NCI-H1105 (cell line): Measurements from ENCODE around the gene ATP8A2.
"Not testable (repeated sequence)": the region's sequence is repeated elsewhere in the genome, so short reads cannot be mapped to it uniquely, and the experiment has no call there.

Experiments
- DNase-seq: peaks from one replicate; lab custom pipeline; 2025; lab: John Stamatoyannopoulos, UW

ATP8A2 gene

DNA sequence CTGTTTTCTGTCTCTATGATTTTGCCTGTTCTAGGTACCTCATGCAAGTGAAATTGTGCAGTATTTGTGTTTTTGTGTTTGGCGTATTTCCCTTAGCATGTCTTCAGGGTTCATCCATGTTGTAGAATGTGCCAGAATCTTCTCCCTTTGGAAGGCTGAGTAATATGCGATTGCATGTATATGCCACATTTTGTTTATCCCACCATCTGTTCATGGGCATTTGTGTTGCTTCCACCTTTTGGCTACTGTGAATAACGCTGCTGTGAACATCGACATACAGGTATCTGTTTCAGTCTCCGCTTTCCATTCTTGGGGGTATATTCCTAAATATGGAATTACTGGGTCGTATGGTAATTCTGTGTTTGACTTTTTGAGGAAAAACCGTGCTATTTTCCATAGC lies 190.0 kb downstream of the ATP8A2 start:
- no peak for DNase-seq

DNA sequence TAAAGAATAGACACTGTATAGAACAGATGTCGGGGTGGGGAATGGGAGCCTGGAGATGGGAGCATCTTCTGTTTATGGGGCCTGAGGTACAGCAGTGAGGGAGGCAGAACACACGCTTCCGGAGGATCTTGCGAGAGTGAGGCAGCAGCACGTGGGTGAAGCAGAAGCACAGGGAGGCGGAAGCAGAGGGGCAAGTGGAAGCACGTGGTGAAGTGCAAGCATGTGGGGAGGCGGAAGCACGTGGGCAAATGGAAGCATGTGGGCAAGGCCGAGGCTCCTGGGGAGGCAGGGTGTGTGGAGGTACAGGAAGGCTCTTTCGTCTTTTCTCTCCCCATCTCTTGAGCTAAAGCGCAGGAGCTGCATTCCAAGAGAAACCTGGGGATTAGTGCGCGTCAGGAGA lies 198.4 kb downstream of the ATP8A2 start:
- DNase-seq, result no peak

DNA sequence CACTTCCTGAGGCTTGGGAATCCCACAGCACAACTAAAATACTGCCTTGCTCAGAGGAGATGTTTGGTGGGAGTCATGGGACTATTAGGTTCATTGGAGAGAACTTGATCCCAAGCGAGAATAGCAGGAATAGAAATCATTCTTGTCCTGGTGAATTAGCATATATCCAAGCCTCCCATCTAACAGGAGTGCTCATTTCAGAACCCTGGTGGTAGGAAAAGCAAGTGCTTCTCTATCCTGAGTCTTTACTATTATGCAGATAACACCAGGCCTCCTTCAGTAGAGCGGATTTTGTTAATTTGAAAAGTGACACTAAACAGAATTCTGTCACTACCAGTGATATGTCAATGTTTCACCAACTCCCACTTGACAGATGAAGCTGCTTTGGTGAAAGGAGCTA lies 199.5 kb downstream of the ATP8A2 start:
- no peak for DNase-seq

DNA sequence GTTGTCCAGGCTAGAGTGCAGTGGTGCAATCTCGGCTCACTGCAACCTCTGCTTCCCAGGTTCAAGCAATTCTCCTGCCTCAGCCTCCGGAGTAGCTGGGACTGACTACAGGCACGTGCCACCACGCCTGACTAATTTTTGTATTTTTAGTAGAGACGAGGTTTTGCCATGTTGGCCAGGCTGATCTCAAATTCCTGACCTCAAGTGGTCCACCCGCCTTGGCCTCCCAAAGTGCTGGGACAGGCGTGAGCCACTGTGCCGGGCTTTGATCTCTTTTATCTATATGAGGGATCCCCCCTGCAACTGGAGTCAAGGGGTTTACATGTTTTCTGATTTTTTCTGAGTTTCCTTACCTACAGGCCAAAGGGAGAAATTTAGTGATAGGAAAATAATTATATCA lies 200.4 kb downstream of the ATP8A2 start:
- not testable (repeated sequence) for DNase-seq

DNA sequence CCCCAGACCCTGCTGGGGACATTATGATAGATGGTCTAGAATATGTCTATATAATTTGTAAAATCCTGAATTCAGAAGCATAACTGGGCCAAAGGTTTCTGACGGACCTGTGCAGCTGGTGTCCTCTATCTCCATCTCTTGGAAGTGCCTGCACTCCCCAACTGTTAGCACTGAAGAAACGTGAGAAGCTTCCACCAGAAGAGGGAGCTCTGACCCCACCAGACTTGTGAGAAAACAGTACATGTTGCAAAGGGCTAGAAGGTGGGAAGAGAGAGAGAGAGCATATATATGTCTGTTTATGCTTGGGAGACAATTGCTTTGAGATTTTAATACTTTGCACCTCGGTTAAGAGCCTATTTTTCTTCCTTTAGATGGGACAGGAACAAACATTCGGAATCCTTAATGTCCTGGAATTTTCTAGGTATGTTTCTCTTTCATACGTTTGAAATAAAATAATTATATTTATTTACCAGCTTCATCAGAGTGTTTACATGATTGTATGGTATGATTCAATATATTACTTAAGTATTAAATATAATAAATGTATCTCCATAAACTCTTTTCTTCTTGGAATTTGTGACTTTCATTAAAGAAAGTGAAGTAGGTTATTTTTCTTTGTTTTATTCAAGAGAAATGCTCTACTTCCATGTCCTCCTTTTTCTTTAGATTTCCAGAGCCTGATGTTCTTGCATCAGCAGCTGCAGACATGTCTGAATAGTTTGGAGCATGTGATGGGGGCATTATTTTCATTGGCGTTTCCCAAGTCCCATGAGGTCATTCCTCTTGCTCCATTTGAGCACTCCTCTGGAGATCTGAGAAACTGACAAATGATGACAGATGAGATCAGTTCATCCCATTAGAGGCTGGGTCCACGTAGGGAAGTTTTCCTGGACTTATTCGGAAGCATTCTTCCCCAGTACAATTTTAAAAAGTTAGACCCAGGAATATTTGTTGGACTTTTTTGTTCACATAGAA lies 202.9 kb downstream of the ATP8A2 start:
- DNase-seq, result peak; percentile 59

DNA sequence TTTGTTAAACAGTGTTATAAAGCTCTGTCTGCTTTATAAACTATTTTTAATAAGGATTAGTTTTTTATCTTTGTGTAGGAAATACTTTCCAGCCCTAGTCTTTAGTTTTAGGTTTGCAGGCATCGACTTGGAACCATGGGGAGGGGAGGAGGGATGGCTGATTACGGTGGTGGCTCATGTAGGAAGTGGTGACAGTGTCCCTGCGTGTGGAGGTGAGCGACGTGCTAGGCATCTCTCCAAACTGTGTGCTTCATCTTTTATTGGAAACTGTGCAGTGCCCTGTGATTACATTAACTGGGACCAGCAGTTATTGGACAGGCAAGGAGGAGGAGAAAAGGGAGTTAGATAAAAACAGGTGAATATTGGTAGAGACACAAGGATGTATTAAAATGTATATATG lies 203.8 kb downstream of the ATP8A2 start:
- no peak for DNase-seq

DNA sequence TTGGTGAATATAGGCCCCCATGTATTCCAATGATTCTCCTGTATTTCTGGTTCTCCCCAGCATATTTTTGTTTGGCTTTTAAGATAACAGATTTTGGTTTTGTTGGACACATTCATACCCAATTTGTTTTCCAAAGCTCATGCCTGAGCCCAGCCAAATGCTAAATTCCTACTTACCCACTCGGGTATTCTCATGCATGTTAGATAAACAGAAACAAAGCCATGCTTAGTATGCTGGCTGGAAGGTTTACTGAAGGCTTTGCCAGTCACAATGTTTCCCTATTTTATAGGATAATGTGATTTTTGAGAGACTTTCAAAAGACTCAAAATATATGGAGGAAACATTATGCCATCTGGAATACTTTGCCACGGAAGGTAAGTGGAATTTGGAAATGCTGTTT lies 206.8 kb downstream of the ATP8A2 start:
- no peak for DNase-seq

DNA sequence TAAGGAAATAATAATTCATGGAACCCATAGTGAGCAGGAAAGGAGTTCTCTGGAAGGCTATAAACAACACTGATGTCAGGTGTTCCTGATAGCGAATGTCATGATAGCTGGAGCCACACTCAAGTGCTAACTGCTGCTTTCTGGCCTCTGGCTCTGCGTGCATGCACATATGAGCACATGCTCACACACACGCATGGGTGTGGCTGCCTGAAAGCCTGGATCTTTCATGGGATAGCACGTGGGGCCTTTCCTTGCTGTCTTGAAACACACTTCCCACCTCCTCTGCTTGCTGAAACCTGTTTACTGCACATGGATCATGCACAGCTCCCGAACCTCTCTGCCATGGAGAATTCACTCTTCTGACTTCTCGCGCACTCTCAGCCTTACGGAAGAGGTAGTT lies 207.4 kb downstream of the ATP8A2 start:
- no peak for DNase-seq

DNA sequence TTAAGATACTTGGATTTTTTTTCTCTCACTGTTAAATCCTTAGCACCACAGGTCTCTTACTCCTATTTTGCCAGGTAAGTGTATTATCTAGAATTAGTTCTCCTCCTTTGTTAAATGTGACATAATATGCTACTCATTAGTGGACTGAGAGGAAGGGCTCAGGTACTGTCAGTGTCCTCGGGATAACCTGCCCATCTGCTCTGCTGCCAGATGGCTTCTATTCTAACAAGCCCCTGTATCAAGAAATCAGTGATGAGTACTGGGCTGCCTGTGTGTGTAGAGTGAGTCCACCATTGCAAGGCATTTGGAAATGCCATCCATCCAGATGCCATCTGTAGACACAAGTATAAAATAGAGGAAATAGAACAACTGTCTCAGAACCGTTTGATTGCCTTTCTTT lies 209.6 kb downstream of the ATP8A2 start:
- DNase-seq, result no peak

DNA sequence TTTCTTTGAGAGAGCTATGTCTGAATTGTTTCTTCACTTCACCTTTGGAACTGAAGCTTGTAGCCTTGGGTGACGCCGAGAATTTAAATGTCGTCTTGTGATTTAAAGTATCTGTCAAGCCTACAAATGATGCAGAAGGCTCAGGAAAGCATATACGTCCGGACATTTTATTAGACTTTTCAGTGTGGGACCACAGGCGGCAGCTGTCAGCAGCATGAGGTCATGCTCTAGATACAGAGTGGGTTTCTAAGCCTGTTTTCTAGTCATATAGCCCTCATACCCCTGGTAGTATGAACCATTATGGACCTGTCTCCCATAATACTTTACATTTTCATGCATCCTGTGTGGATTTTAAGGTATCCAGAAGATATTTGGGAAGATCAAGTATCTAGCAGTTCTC lies 212.3 kb downstream of the ATP8A2 start:
- DNase-seq, result no peak

DNA sequence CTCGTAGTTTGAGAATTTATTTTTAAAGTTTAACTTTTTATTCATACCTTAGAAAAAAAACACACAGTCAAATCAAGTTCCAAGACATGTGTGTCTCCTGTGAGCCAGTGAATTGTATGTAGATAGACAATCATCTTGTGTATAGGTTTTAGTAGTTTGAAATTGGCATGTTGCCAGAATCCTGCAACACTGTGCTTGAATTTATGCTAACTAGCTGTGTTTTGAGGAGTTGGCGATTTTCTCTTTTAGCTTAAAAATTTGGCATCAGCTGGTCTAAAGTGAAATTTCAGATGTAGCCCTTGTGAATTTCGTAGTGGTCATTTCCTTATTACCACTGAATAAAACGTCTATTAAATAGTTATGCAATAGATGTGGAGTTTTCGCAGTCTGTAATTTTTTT lies 213.2 kb downstream of the ATP8A2 start:
- peak; percentile 29 for DNase-seq

DNA sequence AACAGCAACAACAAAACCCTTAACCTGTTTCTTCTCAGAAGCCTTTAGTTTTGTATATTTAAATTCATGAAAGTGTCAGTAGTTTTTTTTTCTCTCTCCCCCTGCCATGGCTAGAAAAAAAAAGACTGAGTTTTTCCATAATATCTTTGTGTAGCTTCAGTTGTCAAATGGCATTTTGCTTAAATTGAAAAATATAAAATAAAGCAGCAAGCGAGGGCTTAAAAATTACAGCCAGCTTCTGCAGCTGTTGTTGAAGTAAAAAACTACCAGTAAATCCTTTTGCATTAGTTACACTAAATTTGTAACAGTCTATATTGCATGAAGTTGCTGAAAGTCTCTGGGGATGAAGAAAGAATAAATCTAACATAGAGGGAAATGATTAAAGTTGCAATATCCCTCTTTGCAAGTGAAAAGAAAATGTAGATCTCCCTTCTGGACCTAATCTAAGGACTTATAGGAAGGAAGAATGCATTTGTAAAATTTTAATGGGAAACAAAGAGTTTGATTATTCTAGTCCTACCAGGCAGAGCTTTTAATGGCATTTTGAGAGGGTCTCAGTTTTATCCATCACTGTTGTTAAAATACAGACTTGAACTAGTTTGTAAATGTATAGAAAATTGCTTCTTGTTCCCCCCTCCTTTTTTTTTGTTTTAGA lies 215.7 kb downstream of the ATP8A2 start:
- DNase-seq, result no peak

DNA sequence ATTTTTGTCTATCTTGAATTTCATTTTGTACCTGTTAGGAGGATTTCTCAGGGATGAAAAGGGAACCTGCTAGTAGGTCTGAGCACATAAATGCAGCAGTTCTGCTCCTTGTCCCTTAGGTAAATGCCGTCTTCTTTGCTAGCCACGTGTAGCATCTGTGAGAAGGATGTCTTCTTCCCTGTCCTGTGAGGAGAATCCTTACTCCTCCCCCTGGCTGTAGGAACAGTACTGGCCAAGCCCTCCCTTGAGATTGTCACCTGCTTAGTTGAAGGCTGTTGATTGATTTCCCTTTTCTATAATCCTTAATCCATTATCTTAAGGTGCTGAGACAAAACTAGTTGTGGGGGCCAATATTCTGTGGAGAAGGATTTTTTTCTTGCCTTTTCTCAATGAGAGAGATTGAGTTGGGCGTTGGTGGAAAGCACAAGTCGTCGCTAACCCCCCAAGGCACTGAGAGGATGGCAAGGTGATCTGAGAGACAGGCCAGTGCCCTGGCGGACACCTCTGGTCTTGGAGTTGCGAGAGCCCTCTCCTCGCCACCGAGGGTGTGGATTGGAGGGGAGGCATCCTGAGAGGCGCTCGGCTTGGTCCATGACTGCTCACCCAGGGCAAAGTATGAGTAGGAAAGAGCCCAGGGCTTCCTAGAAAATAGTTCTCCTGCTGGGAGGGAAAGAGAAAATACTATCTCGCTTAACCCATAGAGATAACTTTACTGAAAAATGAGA lies 216.7 kb downstream of the ATP8A2 start:
- no peak for DNase-seq

DNA sequence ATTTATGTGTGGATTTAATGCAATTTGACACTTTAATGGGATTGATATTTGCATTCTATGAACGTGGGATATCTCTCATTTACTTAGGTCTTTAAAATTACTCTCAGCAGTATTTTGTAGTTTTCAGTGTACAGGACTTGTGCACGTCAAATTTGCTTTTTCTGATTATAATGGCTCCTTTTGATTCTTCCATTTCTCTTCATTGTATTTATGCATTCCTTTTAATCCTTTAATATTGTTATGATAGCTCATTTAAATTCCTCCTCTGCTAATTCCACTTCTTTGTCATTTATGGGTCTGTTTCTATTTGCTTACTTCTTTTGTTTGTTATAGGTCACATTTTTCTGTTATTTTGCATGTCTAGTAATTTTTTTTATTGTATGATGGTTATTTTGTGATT lies 226.6 kb downstream of the ATP8A2 start:
- DNase-seq, result no peak

DNA sequence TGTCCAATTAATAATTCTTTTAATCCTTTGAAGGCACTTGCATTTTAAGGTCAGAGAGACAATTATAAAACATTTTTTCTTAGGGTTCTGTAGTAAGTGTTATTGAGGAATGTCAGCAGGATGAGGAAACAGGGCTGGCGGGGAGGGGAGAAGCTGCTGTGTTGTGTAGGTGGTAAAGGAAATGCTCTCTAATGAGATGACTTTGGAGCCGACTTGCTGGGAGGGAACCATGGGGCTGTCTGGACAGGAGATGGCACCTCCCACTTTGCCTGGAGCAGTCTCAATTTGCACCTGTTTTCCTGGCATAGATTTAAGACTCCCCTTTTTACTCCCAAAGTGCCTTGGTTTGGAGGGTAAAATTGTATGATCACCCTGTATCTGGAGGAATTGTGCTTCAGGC lies 230.4 kb downstream of the ATP8A2 start:
- no peak for DNase-seq

DNA sequence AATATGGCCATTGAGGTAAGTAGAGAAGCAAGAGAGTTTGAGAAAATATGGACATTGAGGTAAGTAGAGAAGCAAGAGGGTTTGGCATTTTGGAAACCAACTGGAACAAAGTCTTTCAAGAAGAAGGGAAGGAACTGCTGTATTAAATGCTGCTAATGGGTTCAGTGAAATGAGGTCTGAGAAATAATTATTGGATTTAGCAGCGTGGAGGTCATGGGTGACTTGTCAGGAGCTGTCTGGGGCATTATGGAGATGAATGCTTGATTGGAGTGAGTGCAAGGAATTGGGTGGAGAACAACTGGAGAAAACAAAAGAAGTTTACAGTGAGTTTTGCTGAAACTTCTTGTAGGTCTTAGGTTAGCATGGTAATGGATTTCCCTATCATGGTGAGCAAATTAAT lies 232.3 kb downstream of the ATP8A2 start:
- no peak for DNase-seq

DNA sequence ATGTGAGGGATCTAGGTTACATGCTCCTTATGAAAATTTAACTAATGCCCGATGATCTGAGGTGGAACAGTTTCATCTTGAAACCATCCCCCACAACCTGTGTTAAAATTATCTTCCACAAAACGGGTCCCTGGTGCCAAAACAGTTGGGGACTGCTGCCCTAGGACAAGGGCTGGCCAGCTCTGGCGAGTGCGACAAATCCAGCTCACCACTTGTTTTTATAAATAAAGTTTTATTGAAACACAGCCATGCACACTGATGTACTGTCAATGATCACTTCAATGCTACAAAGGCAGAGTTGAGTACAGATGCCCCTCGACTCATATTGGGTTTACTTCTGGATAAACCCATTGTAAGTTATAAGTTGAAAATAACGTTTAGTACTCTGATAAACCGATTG lies 235.3 kb downstream of the ATP8A2 start:
- no peak for DNase-seq

DNA sequence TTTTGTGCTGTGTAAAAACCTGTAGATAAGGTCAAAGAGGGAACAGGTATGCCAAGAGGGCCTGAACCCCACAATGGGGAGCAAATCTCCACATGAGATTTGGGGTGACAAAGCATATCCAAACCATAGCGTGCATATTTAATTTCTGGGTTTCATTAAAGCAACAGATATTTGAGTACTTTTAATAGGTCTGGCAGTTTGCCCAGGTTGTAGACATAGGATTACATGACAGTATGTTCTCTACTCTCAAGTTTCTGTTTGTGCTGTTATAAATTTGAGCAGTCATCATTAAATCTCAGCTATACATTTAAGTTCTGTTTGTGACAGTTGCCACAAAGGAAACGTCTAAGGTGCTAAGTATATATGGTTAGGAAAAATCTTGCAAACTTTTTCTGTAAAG lies 236.4 kb downstream of the ATP8A2 start:
- DNase-seq, result peak; percentile 37

DNA sequence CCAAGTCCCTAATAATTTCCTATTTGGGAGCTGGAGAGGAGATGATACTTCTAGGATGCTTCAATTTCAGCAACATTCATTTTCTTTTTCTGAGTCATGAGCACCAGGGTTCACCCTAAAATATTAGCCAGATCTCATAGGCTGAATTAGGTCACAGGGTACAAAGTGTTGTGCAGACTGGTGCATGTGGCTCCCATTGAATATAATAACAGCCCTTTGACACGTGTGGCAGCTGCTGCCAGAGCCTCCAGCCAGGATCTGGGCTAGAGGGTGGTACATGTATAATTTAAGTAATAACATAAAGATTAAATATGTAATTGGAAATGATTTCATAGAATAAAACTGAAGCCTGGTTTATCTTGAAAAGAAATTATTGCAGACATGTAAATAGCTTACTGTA lies 244.9 kb downstream of the ATP8A2 start:
- no peak for DNase-seq

DNA sequence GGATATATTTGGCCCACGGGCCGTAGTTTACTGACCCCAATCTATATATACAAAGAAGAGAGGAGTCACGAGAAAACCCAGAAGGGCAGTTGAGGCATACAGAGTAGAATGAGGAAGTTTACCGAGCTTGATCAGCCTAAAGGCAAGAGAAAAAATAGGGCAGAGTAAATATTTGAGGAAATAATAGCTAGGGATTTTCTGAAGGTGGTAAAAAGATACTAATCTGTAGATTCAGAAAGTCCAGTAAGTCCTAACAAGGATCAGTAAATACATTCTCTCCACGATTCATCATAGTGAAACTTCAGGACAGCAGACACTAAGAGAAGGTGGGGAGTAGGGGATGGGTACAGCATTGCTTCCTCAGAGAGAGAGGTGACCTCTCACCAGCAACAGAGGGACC lies 248.1 kb downstream of the ATP8A2 start:
- no peak for DNase-seq

DNA sequence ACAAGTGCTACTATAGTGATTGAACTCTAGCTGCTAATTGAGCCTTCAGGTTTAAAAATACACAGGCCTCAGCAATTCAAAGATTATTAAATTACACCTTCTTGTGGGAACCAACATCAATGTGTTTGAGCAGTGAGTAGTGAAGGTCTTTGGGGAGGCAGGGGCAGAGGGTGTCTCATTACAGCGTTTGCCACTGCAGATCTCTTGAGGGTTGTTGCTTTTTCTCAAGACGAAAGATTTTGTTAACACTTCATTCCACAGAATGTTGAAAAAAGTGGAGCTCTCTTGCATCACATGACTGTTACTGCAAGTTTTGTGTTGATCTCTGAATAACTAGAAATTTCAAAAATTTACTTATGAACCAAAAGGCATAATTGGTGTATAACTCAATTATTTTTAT lies 253.6 kb downstream of the ATP8A2 start:
- DNase-seq, result no peak

DNA sequence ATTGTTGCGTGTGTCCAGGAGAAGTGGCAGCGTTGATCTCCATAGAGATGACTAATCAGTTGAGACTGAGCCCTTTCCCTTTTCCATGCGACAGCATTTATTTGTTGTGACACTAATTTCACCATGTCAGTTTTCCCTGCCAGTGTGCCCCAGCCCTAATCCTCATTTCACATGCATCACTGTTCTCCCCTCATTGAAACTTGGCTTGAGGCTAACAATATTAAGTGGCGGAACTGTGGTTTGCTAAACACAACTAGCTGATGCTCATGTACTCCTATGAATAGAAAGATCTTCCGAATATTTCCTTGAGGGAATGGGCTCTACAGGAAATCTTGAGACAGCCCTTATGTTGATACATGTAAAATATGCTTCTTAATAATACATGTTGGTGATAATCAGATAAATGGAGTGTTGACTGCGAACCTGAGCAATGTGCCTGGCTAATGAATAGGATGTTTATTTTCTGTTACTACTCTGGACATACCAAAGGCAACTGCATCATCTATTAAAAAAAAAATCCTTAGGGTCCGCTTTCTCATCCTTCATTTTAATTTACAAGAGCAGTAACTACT lies 258.6 kb downstream of the ATP8A2 start:
- DNase-seq, result no peak
